Pancreas (tissue), 10 donors: ENCODE results near the gene CACNA2D3. TPM values are rescaled to one million over a fixed set of nuclear protein-coding genes. Genes with fewer than 3 reads are reported as not detected.

Source experiments
- ATAC-seq, 4 donors: fragments of 200-7000 bp; cut with Tn5 transposase; one replicate each; pipeline versions ENCODE4 v1.8.0 to v1.9.1; 2020; ENCODE audit warnings: mild to moderate bottlenecking in 4 of 4, moderate library complexity in 4 of 4
- DNase-seq, 6 donors: peaks; one replicate each; pipeline ENCODE4 v3.0.0-alpha.2; 2020
- FAIRE-seq: peaks from 2 replicates; lab custom pipeline; 2012; peaks lifted over from hg19 to GRCh38; lab: Jason Lieb, UNC
- H3K27ac ChIP-seq, 4 donors: fragments of 200-600 bp; sonication (generic); 1 replicate in 3 of 4; 2 replicates in 1 of 4; pipeline versions ENCODE4 v1.5.0 to v1.8.0; 2020
- H3K27me3 ChIP-seq, 4 donors: fragments of 200-600 bp; one replicate each; pipeline ENCODE4 v1.8.0; 2021
- H3K36me3 ChIP-seq, 3 donors: fragments of 200-600 bp; sonication (generic) in 1 of 3; one replicate each; pipeline versions ENCODE4 v1.5.0 to v1.8.0; 2020 to 2021
- H3K4me1 ChIP-seq, 3 donors: fragments of 200-600 bp; one replicate each; pipeline ENCODE4 v1.8.0; 2021
- H3K4me3 ChIP-seq, 4 donors: fragments of 200-600 bp; sonication (generic) in 2 of 4; one replicate each; pipeline versions ENCODE4 v1.5.0 to v1.8.0; 2020 to 2021
- H3K9me3 ChIP-seq, 4 donors: fragments of 200-600 bp; one replicate each; pipeline ENCODE4 v1.8.0; 2021
- WGBS, 2 donors: extraction: QIAGEN DNeasy Blood & Tissue Kit; methylation state at CpG; one replicate each; pipeline ENCODE4 v1.1.7; 2013; 5-methylcytosine and 5-hydroxymethylcytosine counted together
- intact Hi-C, 3 donors: fragments of 100-400 bp; cut with DNase I; formaldehyde crosslinking; loops; one replicate each; pipeline versions ENCODE4 v1.11.1 to v1.14.2; 2022
- polyA plus RNA-seq, 2 donors: library from polyadenylated mRNA; stranded (reverse); fragments of 200-250 nt; gene quantifications; one replicate each; pipeline ENCODE4 v1.2.3, GENCODE V29; 2013
- total RNA-seq, 6 donors: library from RNA; stranded (reverse); fragmentation: NEBNext Ultra II Directional in 4 of 6; extraction: Animal tissue kit (Norgen Biotek cat#: 25700) in 4 of 6; gene quantifications; one replicate each; pipeline versions ENCODE4 v1.2.1 to v1.2.4, GENCODE V29; 2021 to 2023
- TF ChIP-seq, protein P1 (sequence below), 4 donors: fragments of 200-600 bp; sonication (generic) in 3 of 4; IDR thresholded peaks; one replicate each; pipeline versions ENCODE4 v1.5.0 to v1.8.0; 2021; ENCODE audit warnings: antibody characterized with exemption in 4 of 4
- donor health status: healthy with polysubstance abuse.
- donor health status: DM: no; HTN: no; CAD: no; lungs with moderate emphysema.
- donor health status: DM: no; HTN: no; CAD: no.
- donor health status: control.
- donor health status: control.
- donor health status: Bipolar disorder and iron deficiency.
- donor health status: DM: yes; HTN: yes; CAD: no.
- donor health status: DM: no; HTN: no; CAD: no.
- donor health status: DM: no; HTN: no; CAD: no.
- donor health status: DM: yes; HTN: yes; CAD: no.

The CACNA2D3 gene
- total and polyA plus RNA-seq, 8 donors, result 0.19 to 0.75 (median 0.37) TPM; not detected in 2

DNA sequence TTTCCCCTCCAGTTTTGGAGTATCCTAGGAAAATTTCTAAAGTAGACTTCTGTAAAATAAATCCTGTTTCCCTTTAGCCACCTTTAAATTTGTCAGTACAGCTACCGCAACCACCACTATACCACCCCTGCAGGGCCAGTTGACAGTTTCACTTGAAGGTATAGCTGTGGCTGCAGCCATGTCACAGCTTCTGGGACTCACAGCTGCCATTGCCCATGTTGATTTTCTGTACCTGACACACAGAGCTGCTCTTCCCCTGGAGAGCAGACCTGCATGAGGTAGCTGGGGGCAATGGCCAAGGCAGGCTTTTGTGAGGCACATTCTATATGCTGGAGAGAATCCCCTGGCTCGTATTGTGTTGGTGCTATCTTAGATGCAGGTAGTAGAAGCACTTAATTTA, 460.1 kb downstream of the CACNA2D3 start:
- Histone ChIP-seq H3K27me3 (no peaks in the 10 kb centered on the region), H3K9me3 (no peaks in the 10 kb centered on the region), H3K36me3 (no peaks in the 10 kb centered on the region), H3K27ac (no peak overlapping the region), H3K4me1 (no peaks in the 10 kb centered on the region), H3K4me3 (no peak overlapping the region)
- intact Hi-C loops, result no loop called here
- DNase-seq (no peak), FAIRE-seq (no peak), ATAC-seq (no peak)
- 55 to 61% methylated on average over 2 of the region's 2 CpGs for WGBS, 2 donors
- TF ChIP-seq, protein P1, sequence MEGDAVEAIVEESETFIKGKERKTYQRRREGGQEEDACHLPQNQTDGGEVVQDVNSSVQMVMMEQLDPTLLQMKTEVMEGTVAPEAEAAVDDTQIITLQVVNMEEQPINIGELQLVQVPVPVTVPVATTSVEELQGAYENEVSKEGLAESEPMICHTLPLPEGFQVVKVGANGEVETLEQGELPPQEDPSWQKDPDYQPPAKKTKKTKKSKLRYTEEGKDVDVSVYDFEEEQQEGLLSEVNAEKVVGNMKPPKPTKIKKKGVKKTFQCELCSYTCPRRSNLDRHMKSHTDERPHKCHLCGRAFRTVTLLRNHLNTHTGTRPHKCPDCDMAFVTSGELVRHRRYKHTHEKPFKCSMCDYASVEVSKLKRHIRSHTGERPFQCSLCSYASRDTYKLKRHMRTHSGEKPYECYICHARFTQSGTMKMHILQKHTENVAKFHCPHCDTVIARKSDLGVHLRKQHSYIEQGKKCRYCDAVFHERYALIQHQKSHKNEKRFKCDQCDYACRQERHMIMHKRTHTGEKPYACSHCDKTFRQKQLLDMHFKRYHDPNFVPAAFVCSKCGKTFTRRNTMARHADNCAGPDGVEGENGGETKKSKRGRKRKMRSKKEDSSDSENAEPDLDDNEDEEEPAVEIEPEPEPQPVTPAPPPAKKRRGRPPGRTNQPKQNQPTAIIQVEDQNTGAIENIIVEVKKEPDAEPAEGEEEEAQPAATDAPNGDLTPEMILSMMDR (IDR thresholded peaks at IDR 0.05), result no peak

DNA sequence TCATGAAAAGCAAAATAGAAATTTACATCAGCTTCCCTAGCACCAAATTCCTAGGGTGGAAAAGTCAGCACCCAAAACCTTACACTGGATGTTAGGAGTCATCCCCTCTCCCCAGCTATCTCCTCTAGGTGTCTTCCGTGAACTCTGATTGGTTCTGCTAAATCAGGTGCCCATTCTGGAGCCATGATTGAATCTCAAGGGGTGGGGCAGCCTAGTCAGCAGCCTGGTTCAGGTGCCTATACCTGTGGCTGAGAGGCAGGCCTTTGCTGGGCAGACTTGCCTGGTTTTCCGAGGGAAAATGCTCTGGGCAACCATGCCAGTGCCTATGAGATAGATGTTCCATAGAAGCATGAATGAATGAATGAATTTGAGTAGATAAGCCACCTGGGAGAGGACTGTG, 468.8 kb downstream of the CACNA2D3 start:
- DNase-seq, result no peak
- peaks cover 0 to 3% (median 0%) of the 10 kb centered on the region in 4 donors for H3K27me3 ChIP-seq
- no peak for ATAC-seq
- no peak overlapping the region for H3K4me3 ChIP-seq
- no peaks in the 10 kb centered on the region for H3K4me1 ChIP-seq
- TF ChIP-seq, protein P1 (IDR thresholded peaks at IDR 0.05), result no peak
- intact Hi-C loops, result no loop called here
- no peak overlapping the region for H3K27ac ChIP-seq
- no peaks in the 10 kb centered on the region for H3K36me3 ChIP-seq
- 71 to 87% methylated on average over 2 of the region's 2 CpGs for WGBS, 2 donors
- no peak for FAIRE-seq
- no peaks in the 10 kb centered on the region for H3K9me3 ChIP-seq

DNA sequence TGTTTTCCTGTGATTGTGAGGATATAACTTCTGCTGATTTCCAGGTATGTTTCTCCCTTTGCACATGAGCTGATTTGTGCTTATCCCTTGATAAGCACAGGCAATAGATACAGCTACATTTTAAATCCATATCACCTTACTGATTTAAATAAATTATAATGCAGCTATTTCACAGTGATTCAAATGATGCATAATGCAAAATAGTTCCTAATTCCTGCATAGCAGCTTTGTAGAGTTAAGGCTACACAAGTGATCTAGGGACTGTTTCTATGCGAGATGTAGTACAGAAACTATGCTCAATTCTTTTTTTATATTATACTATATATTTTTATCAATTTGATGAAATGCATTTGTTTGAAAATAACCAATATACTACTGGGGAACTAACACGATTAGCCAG, 471.3 kb downstream of the CACNA2D3 start:
- DNase-seq, result no peak
- no peak for ATAC-seq
- intact Hi-C loops, result no loop called here
- Histone ChIP-seq H3K9me3 (no peaks in the 10 kb centered on the region), H3K36me3 (no peaks in the 10 kb centered on the region), H3K27me3 (peaks cover 0 to 3% (median 0%) of the 10 kb centered on the region in 4 donors), H3K4me1 (no peaks in the 10 kb centered on the region), H3K27ac (no peak overlapping the region), H3K4me3 (no peak overlapping the region)
- TF ChIP-seq, protein P1 (IDR thresholded peaks at IDR 0.05), result no peak
- no peak for FAIRE-seq
- 55 to 77% methylated on average over 2 of the region's 2 CpGs for WGBS, 2 donors

DNA sequence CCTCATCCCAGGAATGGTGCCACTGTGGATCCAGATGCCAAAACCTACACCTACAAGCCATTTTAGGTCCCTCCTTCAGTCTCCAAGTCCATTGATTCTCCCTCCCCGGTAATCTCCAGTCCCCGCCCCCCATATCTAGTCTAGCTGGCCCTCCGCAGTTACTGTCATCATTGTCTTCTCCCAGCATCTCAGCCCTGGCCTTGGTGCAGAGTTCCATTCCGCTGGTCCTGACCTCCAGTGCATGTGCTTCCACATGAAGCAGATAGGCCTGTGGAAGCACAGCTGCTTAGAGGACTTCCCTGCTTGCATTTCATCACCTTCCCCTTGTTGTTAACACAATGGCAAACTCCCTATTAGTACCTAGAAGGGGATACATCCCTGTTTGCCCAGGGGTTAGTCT, 473.7 kb downstream of the CACNA2D3 start:
- Histone ChIP-seq H3K4me1 (no peaks in the 10 kb centered on the region), H3K4me3 (no peak overlapping the region), H3K27ac (no peak overlapping the region), H3K9me3 (no peaks in the 10 kb centered on the region), H3K27me3 (no peaks in the 10 kb centered on the region), H3K36me3 (no peaks in the 10 kb centered on the region)
- intact Hi-C loops, result no loop called here
- WGBS, 2 donors, result 72 to 94% methylated on average over 4 of the region's 4 CpGs
- ATAC-seq (no peak), FAIRE-seq (no peak), DNase-seq (no peak)
- TF ChIP-seq, protein P1 (IDR thresholded peaks at IDR 0.05), result no peak

DNA sequence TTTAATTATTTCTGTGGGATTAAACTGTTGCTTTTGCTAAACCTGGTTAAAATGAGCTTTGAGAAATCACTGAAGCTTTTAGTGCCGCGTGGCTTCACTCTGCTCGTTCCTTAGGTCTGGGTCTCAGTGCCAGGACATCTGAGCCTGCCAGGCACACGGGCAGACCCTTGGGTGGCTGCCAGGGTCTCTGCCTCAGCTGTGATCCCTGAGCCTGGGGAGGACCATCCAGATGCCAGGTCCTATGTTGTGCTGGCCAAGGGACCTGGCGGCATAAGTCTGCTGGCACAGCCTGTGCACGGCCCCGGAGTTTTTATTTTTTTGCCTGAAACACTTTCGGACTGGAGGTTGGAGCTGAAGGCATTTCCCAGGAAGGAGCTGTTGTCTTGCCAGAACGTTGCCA, 477.4 kb downstream of the CACNA2D3 start:
- Histone ChIP-seq H3K9me3 (no peaks in the 10 kb centered on the region), H3K4me1 (no peaks in the 10 kb centered on the region), H3K36me3 (no peaks in the 10 kb centered on the region), H3K4me3 (no peak overlapping the region), H3K27me3 (no peaks in the 10 kb centered on the region), H3K27ac (no peak overlapping the region)
- DNase-seq (peak in 1 of 6 donors; percentile 33), ATAC-seq (no peak), FAIRE-seq (no peak)
- TF ChIP-seq, protein P1 (IDR thresholded peaks at IDR 0.05), result no peak
- intact Hi-C loops, result no loop called here
- 42% methylated on average over 9 of the region's 9 CpGs for WGBS, 2 donors
